Measurements from ENCODE around the gene HHAT.

GRCh38 chr1:210625715-210626114 lies 297.0 kb downstream of the HHAT start:
- no peak for TF ChIP-seq ZNF274 (IDR thresholded peaks at IDR 0.05; ENCODE audit: low read depth, low read length)
- TF ChIP-seq SUZ12 (IDR thresholded peaks at IDR 0.05; ENCODE audit: extremely low read depth, insufficient read depth, insufficient read length): no peak
